Measurements from ENCODE around the gene MCC. TPM values are rescaled to one million over a fixed set of nuclear protein-coding genes. Genes with fewer than 3 reads are reported as not detected.

MCC gene
- 10 to 100 TPM; 19.3 to 34.1 (median 26.6) TPM for total RNA-seq
- 1 to 10 TPM; 4.2 to 8.0 TPM for polyA plus RNA-seq
- long read RNA-seq, donor 1, full-length matches to known transcripts: 4 of 24 reads
- long read RNA-seq, donor 1, partial matches to known transcripts: 5 of 24 reads
- long read RNA-seq, donor 1, other reads (novel, unspliced or antisense): 15 of 24 reads
- long read RNA-seq, donor 2, full-length matches to known transcripts: 2 of 38 reads
- long read RNA-seq, donor 2, partial matches to known transcripts: 16 of 38 reads
- long read RNA-seq, donor 2, other reads (novel, unspliced or antisense): 20 of 38 reads
- long read RNA-seq, donor 3, full-length matches to known transcripts: 2 of 34 reads
- long read RNA-seq, donor 3, partial matches to known transcripts: 15 of 34 reads
- long read RNA-seq, donor 3, other reads (novel, unspliced or antisense): 17 of 34 reads

GRCh38 chr5:113487781-113488644 is at the start of gene MCC:
Gene MCC (minus strand): TSS chr5:113488453.
- no peaks in the 10 kb centered on the region for H3K36me3 ChIP-seq
- peaks cover 0 to 27% (median 13%) of the 10 kb centered on the region in 9 donors for H3K4me1 ChIP-seq
- ATAC-seq (peak; percentile 89 to 95 (median 92)), DNase-seq (peak; percentile 74 to 82)
- TF ChIP-seq, protein P1, sequence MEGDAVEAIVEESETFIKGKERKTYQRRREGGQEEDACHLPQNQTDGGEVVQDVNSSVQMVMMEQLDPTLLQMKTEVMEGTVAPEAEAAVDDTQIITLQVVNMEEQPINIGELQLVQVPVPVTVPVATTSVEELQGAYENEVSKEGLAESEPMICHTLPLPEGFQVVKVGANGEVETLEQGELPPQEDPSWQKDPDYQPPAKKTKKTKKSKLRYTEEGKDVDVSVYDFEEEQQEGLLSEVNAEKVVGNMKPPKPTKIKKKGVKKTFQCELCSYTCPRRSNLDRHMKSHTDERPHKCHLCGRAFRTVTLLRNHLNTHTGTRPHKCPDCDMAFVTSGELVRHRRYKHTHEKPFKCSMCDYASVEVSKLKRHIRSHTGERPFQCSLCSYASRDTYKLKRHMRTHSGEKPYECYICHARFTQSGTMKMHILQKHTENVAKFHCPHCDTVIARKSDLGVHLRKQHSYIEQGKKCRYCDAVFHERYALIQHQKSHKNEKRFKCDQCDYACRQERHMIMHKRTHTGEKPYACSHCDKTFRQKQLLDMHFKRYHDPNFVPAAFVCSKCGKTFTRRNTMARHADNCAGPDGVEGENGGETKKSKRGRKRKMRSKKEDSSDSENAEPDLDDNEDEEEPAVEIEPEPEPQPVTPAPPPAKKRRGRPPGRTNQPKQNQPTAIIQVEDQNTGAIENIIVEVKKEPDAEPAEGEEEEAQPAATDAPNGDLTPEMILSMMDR (IDR thresholded peaks at IDR 0.05): no peak
- WGBS, 2 donors: 0 to 1% methylated on average over 85 to 86 of the region's 86 CpGs
- peaks cover 0 to 18% (median 5%) of the 10 kb centered on the region in 11 donors for H3K9me3 ChIP-seq
- peak within 1 kb of the TSS in 6 of 10 donors; percentile 1 to 49 (median 36) for H3K27ac ChIP-seq
- H3K4me3 ChIP-seq: peak within 1 kb of the TSS; percentile 40 to 75 (median 64)
- peaks cover 0 to 98% (median 25%) of the 10 kb centered on the region in 7 donors for H3K27me3 ChIP-seq
- intact Hi-C loops (cut with DNase I): no loop called here

- Histone ChIP-seq H3K27ac (no peak overlapping the region), H3K4me3 (no peak overlapping the region), H3K9me3 (peaks cover 0 to 22% (median 6%) of the 10 kb centered on the region in 11 donors), H3K27me3 (no peaks in the 10 kb centered on the region), H3K4me1 (peaks cover 0 to 9% (median 0%) of the 10 kb centered on the region in 9 donors), H3K36me3 (peaks cover 0 to 65% (median 13%) of the 10 kb centered on the region in 9 donors)
- intact Hi-C loops (cut with DNase I): no loop called here
- no peak for ATAC-seq
- WGBS, 2 donors: 94 to 100% methylated on average over 2 of the region's 2 CpGs
- TF ChIP-seq, protein P1 (IDR thresholded peaks at IDR 0.05): no peak
- no peak for DNase-seq
Observed at GRCh38 chr5:113531481-113532159, 43.4 kb upstream of the MCC start.

DNA sequence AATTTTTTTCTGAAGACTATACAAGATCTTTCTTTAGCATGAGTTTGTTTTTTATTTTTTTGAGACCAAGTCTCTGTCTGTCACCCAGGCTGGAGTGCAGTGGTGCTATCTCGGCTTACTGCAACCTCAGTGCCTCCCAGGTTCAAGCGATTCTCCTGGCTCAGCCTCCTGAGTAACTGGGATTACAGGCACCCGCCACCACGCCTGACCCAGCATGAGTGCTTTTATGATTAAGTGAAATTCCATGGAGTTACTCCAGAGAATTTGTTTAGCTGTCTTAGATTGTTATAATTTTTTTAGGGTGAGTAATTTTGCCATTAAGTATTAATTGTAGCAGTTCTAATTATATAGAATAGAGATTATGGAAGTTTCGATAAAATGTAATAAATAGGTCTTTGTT is 39.5 kb upstream of the MCC start:
- 95 to 96% methylated on average over 5 of the region's 5 CpGs for WGBS, 2 donors
- ATAC-seq (peak in 1 of 8 donors; percentile 47), DNase-seq (no peak)
- H3K36me3 ChIP-seq: peaks cover 0 to 27% (median 6%) of the 10 kb centered on the region in 9 donors
- no peak overlapping the region for H3K27ac ChIP-seq
- TF ChIP-seq, protein P1 (IDR thresholded peaks at IDR 0.05): no peak
- peaks cover 0 to 22% (median 6%) of the 10 kb centered on the region in 11 donors for H3K9me3 ChIP-seq
- intact Hi-C loops (cut with DNase I): no loop called here
- peaks cover 0 to 33% (median 11%) of the 10 kb centered on the region in 9 donors for H3K4me1 ChIP-seq
- H3K4me3 ChIP-seq: no peak overlapping the region
- H3K27me3 ChIP-seq: no peaks in the 10 kb centered on the region

- H3K4me1 ChIP-seq: peaks cover 0 to 45% (median 15%) of the 10 kb centered on the region in 9 donors
- peaks cover 0 to 23% (median 6%) of the 10 kb centered on the region in 9 donors for H3K36me3 ChIP-seq
- peaks cover 0 to 11% (median 6%) of the 10 kb centered on the region in 11 donors for H3K9me3 ChIP-seq
- TF ChIP-seq, protein P1 (IDR thresholded peaks at IDR 0.05): no peak
- intact Hi-C loops (cut with DNase I): no loop called here
- H3K4me3 ChIP-seq: no peak overlapping the region
- DNase-seq (no peak), ATAC-seq (no peak)
- no peaks in the 10 kb centered on the region for H3K27me3 ChIP-seq
- WGBS, 2 donors: 86 to 89% methylated on average over 4 of the region's 4 CpGs
- H3K27ac ChIP-seq: no peak overlapping the region
Observed at GRCh38 chr5:113526421-113526820, 38.2 kb upstream of the MCC start.

Measured in heart right ventricle (tissue), 16 donors.